Measurements from ENCODE around the gene WDR36.

The WDR36 gene

DNA sequence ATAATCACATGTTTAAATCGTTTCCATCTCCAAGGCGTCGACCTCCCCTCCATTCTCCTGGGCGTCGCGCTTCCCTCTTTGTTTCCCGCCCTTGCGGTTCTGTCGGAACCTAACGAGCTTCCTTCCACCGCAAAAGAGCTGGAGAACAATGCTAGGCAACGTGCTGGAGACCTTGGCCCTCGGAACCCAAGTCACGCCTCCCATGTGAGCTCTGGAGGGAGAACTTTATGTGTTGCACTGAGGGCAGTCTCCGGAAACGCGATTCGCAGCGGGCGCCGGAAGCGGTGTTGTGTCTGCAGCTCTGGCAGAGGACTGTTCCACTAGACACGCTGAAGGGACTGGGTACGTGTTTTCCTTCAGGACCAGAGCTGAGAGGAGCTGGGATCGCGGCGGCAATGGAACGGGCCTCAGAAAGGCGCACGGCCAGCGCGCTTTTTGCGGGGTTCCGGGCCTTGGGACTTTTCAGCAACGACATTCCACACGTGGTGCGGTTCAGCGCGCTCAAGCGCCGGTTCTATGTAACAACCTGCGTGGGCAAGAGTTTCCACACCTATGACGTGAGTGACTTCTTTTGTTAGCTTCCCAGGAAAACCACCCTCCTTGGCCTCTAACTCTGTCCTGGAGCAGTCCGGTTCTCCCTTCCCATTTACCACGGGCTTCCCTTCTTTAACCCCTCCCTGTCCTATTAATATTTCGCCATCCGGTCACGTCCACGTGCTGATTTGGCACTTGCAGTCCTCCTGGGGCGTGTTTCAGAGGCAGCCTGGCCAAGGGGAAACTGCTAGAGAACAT, at the start of gene WDR36:
TSS of gene WDR36 (plus strand) at position 287 of the 792 bp plus-strand sequence. CDS start at position 396, 109 bp downstream.
- peak; percentile 86 for DNase-seq

GRCh38 chr5:111043712-111044506, 48.2 kb upstream of the WDR36 start:
- DNase-seq: no peak

GRCh38 chr5:111058064-111058463, 34.1 kb upstream of the WDR36 start:
- DNase-seq: no peak

DNA sequence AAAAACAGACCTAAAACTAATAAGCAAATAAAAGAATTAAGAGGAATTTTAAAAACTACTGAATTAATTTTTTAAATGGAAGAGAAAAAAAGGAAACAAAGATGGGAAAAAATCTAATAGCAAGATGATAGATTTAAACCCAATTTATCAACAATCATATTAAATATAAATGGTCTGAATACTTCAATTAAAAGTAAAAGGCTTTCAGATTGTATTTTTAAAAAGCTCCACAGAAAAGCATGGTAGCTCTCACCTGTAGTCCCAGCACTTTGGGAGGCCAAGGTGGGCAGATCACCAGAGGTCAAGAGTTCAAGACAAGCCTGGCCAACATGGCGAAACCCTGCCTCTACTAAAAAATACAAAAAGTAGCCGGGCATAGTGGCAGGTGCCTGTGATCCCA, 32.0 kb upstream of the WDR36 start:
- no peak for DNase-seq

- no peak for DNase-seq
These were observed 30.5 kb upstream of the WDR36 start for GRCh38 chr5:111061618-111062017.

DNA sequence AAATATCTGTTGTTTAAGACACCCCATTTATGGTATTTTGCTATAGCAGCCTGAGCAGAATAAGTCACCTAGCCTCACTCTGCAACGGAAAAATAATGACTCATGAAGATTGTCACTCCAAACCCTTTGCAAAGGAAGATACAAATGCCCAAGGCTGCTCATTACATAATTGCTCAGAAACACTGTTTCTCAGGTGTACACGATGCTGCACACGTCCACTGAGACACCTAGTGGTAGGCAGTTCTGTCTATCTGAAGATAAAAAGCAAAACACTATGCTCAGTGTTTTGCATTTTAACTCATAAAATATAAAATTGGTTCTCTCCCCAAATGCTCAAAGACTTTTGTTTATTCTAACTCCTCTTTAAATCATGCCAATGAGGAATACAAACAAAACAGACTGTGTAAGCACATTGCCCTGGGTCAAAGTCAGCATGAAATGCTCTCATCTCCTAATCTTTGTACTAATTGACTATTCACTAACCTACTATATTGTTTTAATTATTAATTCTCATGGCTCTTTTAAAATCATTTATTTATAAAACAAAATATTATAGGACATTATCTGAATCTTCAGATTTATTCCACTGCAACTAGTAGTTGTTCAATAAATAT, 28.3 kb upstream of the WDR36 start:
- DNase-seq: no peak

GRCh38 chr5:111066261-111066938, 25.7 kb upstream of the WDR36 start:
- DNase-seq: no peak

DNA sequence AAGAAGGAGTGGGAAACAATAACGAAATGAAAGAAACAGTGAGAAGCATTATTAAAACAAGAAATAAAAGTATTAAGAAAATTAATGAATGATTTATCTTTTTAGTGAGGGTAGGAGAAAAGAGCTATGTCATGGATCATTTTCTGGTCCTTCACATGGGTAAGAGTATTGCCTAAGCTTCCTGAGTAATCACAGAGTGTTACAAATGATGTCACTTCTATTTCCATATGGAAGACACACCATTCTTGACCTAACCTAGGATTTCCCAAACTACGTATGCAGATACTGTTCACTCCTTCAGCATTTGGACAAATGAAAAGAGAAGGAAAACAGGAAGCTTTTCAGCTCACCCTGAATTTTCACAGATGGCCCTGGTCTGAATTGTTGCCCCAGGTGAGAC, 23.9 kb upstream of the WDR36 start:
- no peak for DNase-seq

DNA sequence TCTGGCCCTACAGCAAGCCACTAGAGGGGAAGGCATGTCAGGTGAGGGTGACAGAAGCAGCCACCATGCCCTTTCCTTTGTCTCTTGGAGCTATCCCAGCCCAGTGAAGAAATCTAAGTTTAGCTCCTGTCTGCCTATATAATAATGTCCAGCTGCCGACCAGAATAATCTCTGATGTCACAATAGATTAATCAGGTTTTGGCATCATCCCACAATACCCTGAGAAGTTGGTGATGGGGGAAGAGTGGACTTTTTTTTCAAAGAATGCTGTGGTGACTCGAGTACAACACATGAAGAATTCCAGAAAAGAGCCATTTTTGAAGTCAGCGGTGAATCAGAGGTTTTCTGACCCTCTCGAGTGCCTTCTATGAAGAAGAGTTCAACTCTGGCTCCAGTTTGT, 22.3 kb upstream of the WDR36 start:
- no peak for DNase-seq

DNA sequence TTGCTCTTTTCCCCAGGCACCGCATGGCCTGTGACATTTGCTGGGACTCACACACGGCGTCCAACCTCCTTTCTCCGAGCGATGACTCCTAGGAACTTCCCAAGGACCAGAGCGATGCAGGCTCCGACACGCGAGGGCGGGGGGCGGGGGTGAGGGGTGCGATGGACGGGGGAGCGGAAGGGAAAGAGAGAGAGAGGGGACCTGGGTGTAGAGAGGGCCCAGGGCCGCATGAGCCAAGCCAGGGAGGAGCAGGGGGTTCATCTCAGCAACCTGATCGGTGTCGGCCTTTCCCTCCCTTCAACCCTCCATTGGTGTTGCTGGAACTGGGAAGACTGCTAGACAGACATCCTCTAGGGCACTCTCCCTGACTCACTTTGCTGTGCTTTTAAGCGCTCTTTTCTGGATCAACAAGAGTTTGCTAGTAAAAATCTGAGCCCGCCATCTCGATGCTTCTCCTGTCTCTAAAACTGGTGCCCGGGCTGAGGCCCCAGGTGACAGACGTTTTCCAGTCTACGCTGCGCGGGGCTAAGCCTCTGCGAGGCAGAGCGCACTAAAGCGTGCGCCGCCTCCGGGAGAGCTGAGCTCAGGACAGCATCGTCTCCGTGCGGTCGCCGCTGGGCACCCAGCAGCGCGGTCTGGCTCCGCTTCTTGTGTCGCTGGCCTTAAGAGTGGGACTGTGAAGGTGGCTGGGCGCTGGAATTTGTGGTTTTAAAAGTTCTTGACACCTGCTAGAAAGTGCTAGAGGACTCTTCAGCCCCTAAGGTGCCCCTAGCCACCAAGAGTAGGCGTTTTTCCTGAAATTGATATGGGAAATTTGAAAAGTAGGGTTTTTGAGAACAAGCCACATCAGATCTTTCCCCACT, 21.6 kb upstream of the WDR36 start:
- DNase-seq: peak; percentile 8 to 11

DNA sequence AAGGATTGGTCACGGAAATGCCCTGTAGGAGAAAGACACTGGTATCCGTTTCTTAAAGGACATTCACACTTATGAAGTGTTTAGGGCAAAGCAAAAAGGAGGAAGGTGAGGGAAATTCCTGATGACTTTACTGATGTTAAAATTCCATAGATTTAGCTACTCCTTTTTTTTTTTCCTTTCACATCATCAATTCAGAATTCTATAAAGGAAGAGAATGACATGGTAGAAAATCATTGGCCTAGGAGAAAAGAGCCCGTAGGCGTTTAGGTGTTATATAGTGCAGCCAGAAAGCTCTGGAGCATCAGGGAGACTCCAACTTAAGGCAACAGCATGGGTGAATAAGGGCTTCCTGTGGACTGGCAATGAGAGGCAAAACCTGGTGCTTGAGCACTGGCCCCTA, 20.7 kb upstream of the WDR36 start, which contains the start of gene TSLP:
TSS of gene TSLP (plus strand) at position 301 of the 400 bp plus-strand sequence. CDS start 178 bp downstream, outside the sequence.
- no peak for DNase-seq

DNA sequence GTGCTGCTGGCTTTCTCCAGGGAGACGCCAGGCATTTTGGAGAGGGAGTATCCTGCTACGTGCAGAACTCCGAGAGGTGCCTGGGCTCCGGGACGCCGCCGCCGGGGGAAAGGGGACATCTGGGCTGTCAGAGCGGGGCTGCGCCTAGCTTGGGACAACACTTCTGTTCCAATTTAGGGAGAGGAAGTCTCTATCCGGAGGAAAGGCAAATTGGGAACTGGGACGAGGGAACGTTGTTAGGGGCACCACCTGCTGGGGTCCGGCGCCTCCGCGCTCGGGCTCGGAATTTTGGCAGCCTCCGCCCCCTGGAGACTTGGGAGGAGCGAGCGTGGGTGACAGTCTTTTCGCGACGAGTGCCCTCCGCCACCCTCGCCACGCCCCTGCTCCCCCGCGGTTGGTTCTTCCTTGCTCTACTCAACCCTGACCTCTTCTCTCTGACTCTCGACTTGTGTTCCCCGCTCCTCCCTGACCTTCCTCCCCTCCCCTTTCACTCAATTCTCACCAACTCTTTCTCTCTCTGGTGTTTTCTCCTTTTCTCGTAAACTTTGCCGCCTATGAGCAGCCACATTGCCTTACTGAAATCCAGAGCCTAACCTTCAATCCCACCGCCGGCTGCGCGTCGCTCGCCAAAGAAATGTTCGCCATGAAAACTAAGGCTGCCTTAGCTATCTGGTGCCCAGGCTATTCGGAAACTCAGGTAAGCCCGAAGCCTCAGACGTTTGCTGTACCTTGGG, 19.0 kb upstream of the WDR36 start:
- DNase-seq: peak; percentile 54 to 57

DNA sequence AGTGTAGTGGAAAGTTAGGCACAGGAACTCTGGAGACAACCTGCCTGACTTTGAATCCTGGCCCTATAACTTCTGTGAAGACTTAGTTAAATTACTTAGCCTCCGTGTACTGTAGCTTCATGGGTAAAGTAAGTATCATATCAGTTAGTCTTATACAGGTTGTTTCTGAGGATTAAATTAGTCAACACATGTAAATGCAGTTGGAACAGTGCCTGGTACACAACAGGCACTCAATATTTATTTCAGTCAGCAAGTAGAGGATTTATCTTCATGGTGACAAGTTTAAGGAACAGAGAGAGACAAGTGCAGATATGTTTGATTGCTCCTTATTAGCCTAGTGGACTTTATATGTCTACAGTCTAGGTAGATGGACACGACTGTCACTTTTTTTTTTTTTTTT, 17.9 kb upstream of the WDR36 start:
- no peak for DNase-seq

GRCh38 chr5:111075520-111075919, 16.6 kb upstream of the WDR36 start:
- no peak for DNase-seq

GRCh38 chr5:111076091-111076490, 16.1 kb upstream of the WDR36 start:
- no peak for DNase-seq

DNA sequence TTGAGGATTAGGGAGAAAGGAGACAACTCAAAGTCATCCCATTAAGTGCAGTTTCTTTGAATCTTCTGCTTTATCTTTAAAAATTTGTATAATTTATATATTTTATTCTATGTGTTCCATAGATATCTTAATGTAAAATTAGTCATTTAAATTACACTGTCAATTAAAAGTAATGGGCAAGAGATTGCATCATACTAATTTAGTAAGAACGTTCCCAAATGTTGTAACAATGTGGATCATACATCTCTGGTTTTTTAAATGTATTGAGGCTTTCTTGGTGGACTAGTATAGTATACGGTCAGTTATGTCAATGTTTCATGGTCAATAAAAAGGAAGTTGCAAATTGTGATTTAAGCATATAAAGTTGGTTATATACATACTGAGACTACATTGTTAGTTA, 14.5 kb upstream of the WDR36 start:
- DNase-seq: no peak

DNA sequence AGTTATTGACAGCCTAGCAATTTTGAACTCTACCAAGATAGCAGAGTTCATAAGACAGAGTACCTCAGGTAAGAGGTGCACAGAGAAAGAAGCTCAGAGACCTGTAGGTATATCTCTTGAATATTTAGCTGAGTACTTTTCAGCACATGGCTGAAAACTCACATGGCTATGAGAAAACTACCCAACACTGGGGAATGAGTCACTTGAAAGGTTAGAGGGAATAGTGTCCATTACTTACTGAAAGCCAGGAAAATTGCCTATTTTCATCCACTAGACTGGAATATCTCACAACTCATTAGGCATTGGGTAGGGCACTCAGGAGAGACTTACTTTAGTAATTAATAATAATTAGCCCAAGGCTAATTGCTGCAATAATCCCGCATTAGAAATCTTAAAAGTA, 12.3 kb upstream of the WDR36 start:
- no peak for DNase-seq

DNA sequence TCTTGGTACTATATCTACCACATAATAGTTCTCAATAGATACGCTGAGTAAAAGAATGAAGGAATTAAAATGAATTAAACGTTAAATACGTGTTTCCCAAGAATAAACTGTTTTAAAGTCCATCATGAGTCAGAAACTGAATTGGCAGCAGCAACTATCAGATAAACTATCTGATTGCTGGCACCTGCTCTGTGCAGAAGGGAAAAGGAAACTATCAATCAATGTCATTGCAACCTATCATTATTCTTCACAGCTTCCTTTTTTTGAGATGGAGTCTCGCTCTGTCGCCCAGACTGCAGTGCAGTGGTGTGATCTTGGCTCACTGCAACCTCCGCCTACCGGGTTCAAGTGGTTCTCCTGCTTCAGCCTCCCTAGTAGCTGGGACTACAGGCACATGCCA, 8.8 kb upstream of the WDR36 start:
- no peak for DNase-seq

- DNase-seq: no peak
These were observed 3.8 kb downstream of the WDR36 start for GRCh38 chr5:111095982-111096381.

DNA sequence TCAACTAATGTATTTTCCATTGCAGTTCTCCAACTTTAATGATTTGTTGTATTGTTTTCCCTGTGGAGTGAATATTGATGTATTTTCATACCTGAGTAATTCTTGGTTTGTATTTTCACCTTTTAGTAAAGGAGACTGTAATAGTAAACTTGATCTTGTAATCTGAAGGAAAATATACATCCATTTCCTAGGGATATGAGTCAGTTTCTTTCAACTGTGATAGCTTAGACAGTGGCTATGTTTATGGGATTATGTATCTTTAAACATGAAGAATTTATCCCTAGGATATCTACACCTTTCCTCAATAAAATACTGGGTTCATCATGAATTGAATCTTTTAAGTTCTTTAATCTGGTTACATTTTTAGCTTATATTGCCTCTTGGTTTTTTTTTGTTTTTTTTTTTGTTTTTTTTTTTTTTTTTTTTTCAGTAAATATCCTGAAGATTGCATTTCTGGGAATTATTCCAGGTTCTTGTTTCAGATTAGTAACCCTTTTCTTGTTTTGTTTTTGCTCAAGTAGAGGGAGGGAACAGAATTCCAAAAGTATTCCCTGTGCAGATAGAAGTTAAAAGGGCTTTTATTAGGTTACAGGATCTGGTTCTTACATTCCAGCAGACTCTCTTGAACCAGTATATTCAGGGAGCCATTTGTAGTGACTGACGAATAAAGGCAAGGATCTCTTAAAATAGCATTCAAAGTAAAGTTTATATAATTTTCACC, 7.1 kb downstream of the WDR36 start:
- no peak for DNase-seq
